ENCODE results near the gene CREBBP. TPM values are rescaled to one million over a fixed set of nuclear protein-coding genes. Genes with fewer than 3 reads are reported as not detected.
A peak's percentile ranks its signal among the peaks of the same experiment; 100 is the strongest.

CREBBP gene
- total and polyA plus RNA-seq, 2 donors (not counting 1 experiment from before 2014, with no cell fraction given), result 6.1 to 22.6 TPM

- no peaks in the 10 kb centered on the region for H3K9me3 ChIP-seq (ENCODE audit: control insufficient read depth, insufficient read depth, low read depth, low read length)
- no peak overlapping the region for H3K9ac ChIP-seq (ENCODE audit: insufficient read depth, low read length)
- no peak overlapping the region for H3K27ac ChIP-seq (ENCODE audit: insufficient read depth, low read length)
- H3K4me1 ChIP-seq (ENCODE audit: control insufficient read depth, extremely low read depth, insufficient read depth, low read length), result no peaks in the 10 kb centered on the region
- no peak overlapping the region for H3K4me3 ChIP-seq (replicated peaks in 1 of 4; ENCODE audit: control extremely low read depth in 1 of 4, insufficient read depth in 1 of 4, low read depth in 3 of 4, low read length in 4 of 4)
- H4K20me1 ChIP-seq (ENCODE audit: control insufficient read depth, extremely low read depth, insufficient read depth, low read length), result no peaks in the 10 kb centered on the region
- no peak for DNase-seq (ENCODE audit: low read depth in 2 of 2)
- no peaks in the 10 kb centered on the region for H3K79me2 ChIP-seq (ENCODE audit: control insufficient read depth, insufficient read depth, low read length)
- H3K4me2 ChIP-seq (ENCODE audit: extremely low read depth, insufficient read depth, low read length), result no peak overlapping the region
- H3K27me3 ChIP-seq (ENCODE audit: control insufficient read depth, insufficient read depth, low read length), result no peaks in the 10 kb centered on the region
- no peak overlapping the region for H2AFZ ChIP-seq (ENCODE audit: low read length)
- TF ChIP-seq EZH2 (IDR thresholded peaks at IDR 0.05; ENCODE audit: low read length, missing control alignments), result no peak
- no peak for TF ChIP-seq CTCF (conservative IDR thresholded peaks at IDR 0.05 in 1 of 2, IDR thresholded peaks at IDR 0.05 in 1 of 2; ENCODE audit: low read depth in 1 of 2, low read length in 2 of 2)
- no peaks in the 10 kb centered on the region for H3K36me3 ChIP-seq (ENCODE audit: control insufficient read depth, insufficient read depth, low read length)
These were observed 178.4 kb downstream of the CREBBP start for GRCh38 chr16:3702082-3702481.

- no peak overlapping the region for H3K4me3 ChIP-seq (replicated peaks in 1 of 4; ENCODE audit: control extremely low read depth in 1 of 4, insufficient read depth in 1 of 4, low read depth in 3 of 4, low read length in 4 of 4)
- H3K79me2 ChIP-seq (ENCODE audit: control insufficient read depth, insufficient read depth, low read length), result no peaks in the 10 kb centered on the region
- H3K4me2 ChIP-seq (ENCODE audit: extremely low read depth, insufficient read depth, low read length), result no peak overlapping the region
- no peak overlapping the region for H3K27ac ChIP-seq (ENCODE audit: insufficient read depth, low read length)
- DNase-seq (ENCODE audit: low read depth in 2 of 2), result no peak
- H4K20me1 ChIP-seq (ENCODE audit: control insufficient read depth, extremely low read depth, insufficient read depth, low read length), result no peaks in the 10 kb centered on the region
- no peaks in the 10 kb centered on the region for H3K36me3 ChIP-seq (ENCODE audit: control insufficient read depth, insufficient read depth, low read length)
- no peaks in the 10 kb centered on the region for H3K4me1 ChIP-seq (ENCODE audit: control insufficient read depth, extremely low read depth, insufficient read depth, low read length)
- H3K9me3 ChIP-seq (ENCODE audit: control insufficient read depth, insufficient read depth, low read depth, low read length), result no peaks in the 10 kb centered on the region
- no peak overlapping the region for H3K9ac ChIP-seq (ENCODE audit: insufficient read depth, low read length)
- no peaks in the 10 kb centered on the region for H3K27me3 ChIP-seq (ENCODE audit: control insufficient read depth, insufficient read depth, low read length)
- H2AFZ ChIP-seq (ENCODE audit: low read length), result no peak overlapping the region
- TF ChIP-seq EZH2 (IDR thresholded peaks at IDR 0.05; ENCODE audit: low read length, missing control alignments) (no peak), CTCF (conservative IDR thresholded peaks at IDR 0.05 in 1 of 2, IDR thresholded peaks at IDR 0.05 in 1 of 2; ENCODE audit: low read depth in 1 of 2, low read length in 2 of 2) (no peak)
These were observed 179.0 kb downstream of the CREBBP start for GRCh38 chr16:3701531-3701930.

GRCh38 chr16:3698941-3699340 lies 181.6 kb downstream of the CREBBP start:
- TF ChIP-seq EZH2 (IDR thresholded peaks at IDR 0.05; ENCODE audit: low read length, missing control alignments) (no peak), CTCF (conservative IDR thresholded peaks at IDR 0.05 in 1 of 2, IDR thresholded peaks at IDR 0.05 in 1 of 2; ENCODE audit: low read depth in 1 of 2, low read length in 2 of 2) (no peak)
- no peak overlapping the region for H2AFZ ChIP-seq (ENCODE audit: low read length)
- H3K4me2 ChIP-seq (ENCODE audit: extremely low read depth, insufficient read depth, low read length), result no peak overlapping the region

More at GRCh38 chr16:3698941-3699340, 181.6 kb downstream of the CREBBP start:
- DNase-seq (ENCODE audit: low read depth in 2 of 2), result peak in 1 of 2 donors; percentile 22
- Histone ChIP-seq H3K9me3 (ENCODE audit: control insufficient read depth, insufficient read depth, low read depth, low read length) (no peaks in the 10 kb centered on the region), H4K20me1 (ENCODE audit: control insufficient read depth, extremely low read depth, insufficient read depth, low read length) (no peaks in the 10 kb centered on the region), H3K36me3 (ENCODE audit: control insufficient read depth, insufficient read depth, low read length) (no peaks in the 10 kb centered on the region), H3K27me3 (ENCODE audit: control insufficient read depth, insufficient read depth, low read length) (no peaks in the 10 kb centered on the region), H3K4me3 (replicated peaks in 1 of 4; ENCODE audit: control extremely low read depth in 1 of 4, insufficient read depth in 1 of 4, low read depth in 3 of 4, low read length in 4 of 4) (no peak overlapping the region), H3K9ac (ENCODE audit: insufficient read depth, low read length) (no peak overlapping the region), H3K4me1 (ENCODE audit: control insufficient read depth, extremely low read depth, insufficient read depth, low read length) (peaks cover 2% of the 10 kb centered on the region), H3K27ac (ENCODE audit: insufficient read depth, low read length) (no peak overlapping the region), H3K79me2 (ENCODE audit: control insufficient read depth, insufficient read depth, low read length) (no peaks in the 10 kb centered on the region)
